Colonic mucosa (tissue), 4 donors: ENCODE measurements around the gene SKAP1. TPM values are rescaled to one million over a fixed set of nuclear protein-coding genes. Genes with fewer than 3 reads are reported as not detected.
"Not testable (repeated sequence)": the region's sequence is repeated elsewhere in the genome, so short reads cannot be mapped to it uniquely, and the experiment has no call there.

Source experiments
- DNase-seq: peaks from one replicate; pipeline ENCODE4 v3.0.0-alpha.2; 2020
- H3K27ac ChIP-seq: fragments of 200-600 bp; one replicate; pipeline ENCODE4 v1.8.0; 2021
- H3K27me3 ChIP-seq: fragments of 200-600 bp; one replicate; pipeline ENCODE4 v1.8.0; 2021
- H3K36me3 ChIP-seq: fragments of 200-600 bp; one replicate; pipeline ENCODE4 v1.8.0; 2021
- H3K4me1 ChIP-seq: fragments of 200-600 bp; one replicate; pipeline ENCODE4 v1.8.0; 2021; ENCODE audit warnings: mild to moderate bottlenecking
- H3K4me3 ChIP-seq: fragments of 200-600 bp; one replicate; pipeline ENCODE4 v1.8.0; 2021
- H3K9ac ChIP-seq, 2 donors: one replicate each; pipeline ENCODE4 v1.7.0; 2013; ENCODE audit warnings: control low read depth in 2 of 2, low read depth in 2 of 2, low read length in 2 of 2
- H3K9me3 ChIP-seq: fragments of 200-600 bp; one replicate; pipeline ENCODE4 v1.8.0; 2021
- CTCF ChIP-seq: fragments of 200-600 bp; IDR thresholded peaks from one replicate; pipeline ENCODE4 v1.8.0; 2022; ENCODE audit warnings: antibody characterized with exemption, mild to moderate bottlenecking
- intact Hi-C: fragments of 100-400 bp; cut with DNase I; formaldehyde crosslinking; loops from one replicate; pipeline ENCODE4 v1.14.1; 2022
- total RNA-seq, 2 donors: library from RNA; stranded (reverse); fragmentation: NEBNext Ultra II Directional in 1 of 2; extraction: Animal tissue kit (Norgen Biotek cat#: 25700) in 1 of 2; gene quantifications; one replicate each; pipeline ENCODE4 v1.2.1, GENCODE V29; 2021
- donor health status: healthy.
- donor health status: DM: no; HTN: no; CAD: no.
- donor health status: DM: no; HTN: no; CAD: no.

SKAP1 gene
- total RNA-seq, 2 donors from 2014 or later, result 1.2 to 2.1 TPM

GRCh38 chr17:48293319-48294019 lies 136.5 kb downstream of the SKAP1 start:
- intact Hi-C loops, result loop anchor here (10.0 kb wide), 1 partner anchor 59 kb away; no protein-coding TSS in a partner anchor
- no peaks in the 10 kb centered on the region for H3K9me3 ChIP-seq
- no peaks in the 10 kb centered on the region for H3K36me3 ChIP-seq
- H3K27me3 ChIP-seq, result no peaks in the 10 kb centered on the region
- no peak overlapping the region for H3K9ac ChIP-seq
- no peaks in the 10 kb centered on the region for H3K4me1 ChIP-seq
- no peak overlapping the region for H3K27ac ChIP-seq
- no peak for DNase-seq
- H3K4me3 ChIP-seq, result no peak overlapping the region
- no peak for TF ChIP-seq CTCF

- H3K9ac ChIP-seq, result no peak overlapping the region
- DNase-seq, result no peak
- no peak for TF ChIP-seq CTCF
- no peak overlapping the region for H3K27ac ChIP-seq
- no peaks in the 10 kb centered on the region for H3K9me3 ChIP-seq
- no peaks in the 10 kb centered on the region for H3K4me1 ChIP-seq
- intact Hi-C loops, result loop anchor here (10.0 kb wide), 1 partner anchor 56 kb away; no protein-coding TSS in a partner anchor
- no peaks in the 10 kb centered on the region for H3K36me3 ChIP-seq
- no peaks in the 10 kb centered on the region for H3K27me3 ChIP-seq
- H3K4me3 ChIP-seq, result no peak overlapping the region
Measured at GRCh38 chr17:48290378-48290777, 139.6 kb downstream of the SKAP1 start.

- H3K4me3 ChIP-seq, H3K27ac ChIP-seq, H3K9me3 ChIP-seq, H3K4me1 ChIP-seq, intact Hi-C loops, H3K36me3 ChIP-seq, H3K9ac ChIP-seq, DNase-seq, H3K27me3 ChIP-seq: not testable (repeated sequence)
Measured at GRCh38 chr17:48286917-48287316, 143.1 kb downstream of the SKAP1 start.

GRCh38 chr17:48285614-48286013 lies 144.4 kb downstream of the SKAP1 start:
- no peaks in the 10 kb centered on the region for H3K27me3 ChIP-seq
- no peak overlapping the region for H3K27ac ChIP-seq
- H3K4me1 ChIP-seq, result no peaks in the 10 kb centered on the region
- no peak for DNase-seq
- no peak for TF ChIP-seq CTCF
- H3K4me3 ChIP-seq, result no peak overlapping the region
- no peaks in the 10 kb centered on the region for H3K36me3 ChIP-seq
- no peak overlapping the region for H3K9ac ChIP-seq
- H3K9me3 ChIP-seq, result no peaks in the 10 kb centered on the region
- intact Hi-C loops, result no loop called here

- intact Hi-C loops, result no loop called here
- TF ChIP-seq CTCF, result no peak
- no peaks in the 10 kb centered on the region for H3K27me3 ChIP-seq
- no peaks in the 10 kb centered on the region for H3K36me3 ChIP-seq
- H3K4me1 ChIP-seq, result no peaks in the 10 kb centered on the region
- H3K9ac ChIP-seq, result no peak overlapping the region
- H3K27ac ChIP-seq, result no peak overlapping the region
- no peaks in the 10 kb centered on the region for H3K9me3 ChIP-seq
- no peak overlapping the region for H3K4me3 ChIP-seq
- DNase-seq, result no peak
Measured at GRCh38 chr17:48283907-48284306, 146.1 kb downstream of the SKAP1 start.

GRCh38 chr17:48283411-48283810 lies 146.6 kb downstream of the SKAP1 start:
- Histone ChIP-seq H3K36me3 (no peaks in the 10 kb centered on the region), H3K4me1 (no peaks in the 10 kb centered on the region), H3K27ac (no peak overlapping the region), H3K9ac (no peak overlapping the region), H3K27me3 (no peaks in the 10 kb centered on the region), H3K4me3 (no peak overlapping the region), H3K9me3 (no peaks in the 10 kb centered on the region)
- TF ChIP-seq CTCF, result no peak
- intact Hi-C loops, result no loop called here
- no peak for DNase-seq
